NOMO-1 treated with DMSO at 0.1 percent for 48 hours (cell line): ENCODE measurements around the gene CNFN.

Experiments
- DNase-seq: peaks from one replicate; lab custom pipeline; 2025; ENCODE audit not compliant: unreplicated experiment; lab: John Stamatoyannopoulos, UW

CNFN gene, protein sequence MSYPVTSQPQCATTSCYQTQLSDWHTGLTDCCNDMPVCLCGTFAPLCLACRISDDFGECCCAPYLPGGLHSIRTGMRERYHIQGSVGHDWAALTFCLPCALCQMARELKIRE

DNA sequence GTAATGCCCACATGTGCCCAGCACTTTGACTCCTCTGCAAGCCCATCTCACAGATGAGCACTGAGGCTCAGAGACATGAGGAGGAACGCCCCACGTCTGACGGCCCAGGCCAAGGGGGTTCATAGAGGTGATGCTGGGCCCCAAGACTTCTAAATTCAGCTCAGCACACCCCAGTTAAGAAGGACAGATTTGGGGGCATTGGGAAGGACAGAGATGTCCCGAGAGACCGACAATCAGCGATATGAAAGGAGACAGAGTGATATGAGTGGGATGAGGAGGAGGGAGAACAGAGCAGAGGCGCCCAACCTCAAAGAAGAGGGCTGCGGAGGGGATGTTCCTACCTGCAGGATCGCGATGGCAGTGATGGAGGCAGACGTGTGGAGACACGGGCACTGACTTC is at the start of gene CNFN:
Gene CNFN, minus strand, starts transcription at position 399 of the 400 bp plus-strand sequence. CDS start 1,260 bp downstream, outside the sequence.
- no peak for DNase-seq

DNA sequence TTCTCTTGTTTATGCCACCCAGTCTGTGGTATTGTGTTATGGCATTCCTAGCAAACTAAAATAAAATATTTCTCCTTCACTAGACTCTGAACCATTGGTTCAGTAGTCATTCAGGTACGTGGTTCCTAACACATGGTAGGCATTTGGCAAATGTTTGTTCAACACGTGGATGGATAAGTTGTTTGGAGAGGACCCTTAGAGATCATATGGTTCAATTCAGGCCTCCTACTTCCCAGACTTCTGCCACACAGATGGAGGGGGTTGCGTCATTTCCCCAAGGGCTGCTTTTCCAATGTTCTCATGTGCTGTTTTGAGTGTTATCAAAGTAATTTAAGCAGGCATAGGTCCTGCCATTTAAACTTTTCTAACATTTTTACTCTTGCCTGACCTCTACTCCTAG is 45.9 kb upstream of the CNFN start:
- no peak for DNase-seq

DNA sequence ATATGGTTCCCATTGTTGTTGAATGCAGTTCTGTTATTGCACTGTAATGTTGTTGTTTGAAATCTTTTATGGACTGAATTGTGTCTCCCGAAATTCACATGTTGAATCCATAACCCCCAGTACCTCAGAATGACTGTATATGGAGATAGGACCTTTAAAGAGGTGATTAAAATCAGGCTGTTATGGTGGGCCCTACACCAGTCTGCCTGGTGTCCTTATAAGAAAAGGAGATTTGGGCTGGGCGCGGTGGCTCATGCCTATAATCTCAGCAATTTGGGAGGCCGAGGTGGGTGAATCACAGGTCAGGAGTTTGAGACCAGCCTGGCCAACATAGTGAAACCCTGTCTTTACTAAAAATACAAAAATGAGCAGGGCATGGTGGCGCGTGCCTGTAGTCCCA is 45.2 kb upstream of the CNFN start:
- no peak for DNase-seq

DNA sequence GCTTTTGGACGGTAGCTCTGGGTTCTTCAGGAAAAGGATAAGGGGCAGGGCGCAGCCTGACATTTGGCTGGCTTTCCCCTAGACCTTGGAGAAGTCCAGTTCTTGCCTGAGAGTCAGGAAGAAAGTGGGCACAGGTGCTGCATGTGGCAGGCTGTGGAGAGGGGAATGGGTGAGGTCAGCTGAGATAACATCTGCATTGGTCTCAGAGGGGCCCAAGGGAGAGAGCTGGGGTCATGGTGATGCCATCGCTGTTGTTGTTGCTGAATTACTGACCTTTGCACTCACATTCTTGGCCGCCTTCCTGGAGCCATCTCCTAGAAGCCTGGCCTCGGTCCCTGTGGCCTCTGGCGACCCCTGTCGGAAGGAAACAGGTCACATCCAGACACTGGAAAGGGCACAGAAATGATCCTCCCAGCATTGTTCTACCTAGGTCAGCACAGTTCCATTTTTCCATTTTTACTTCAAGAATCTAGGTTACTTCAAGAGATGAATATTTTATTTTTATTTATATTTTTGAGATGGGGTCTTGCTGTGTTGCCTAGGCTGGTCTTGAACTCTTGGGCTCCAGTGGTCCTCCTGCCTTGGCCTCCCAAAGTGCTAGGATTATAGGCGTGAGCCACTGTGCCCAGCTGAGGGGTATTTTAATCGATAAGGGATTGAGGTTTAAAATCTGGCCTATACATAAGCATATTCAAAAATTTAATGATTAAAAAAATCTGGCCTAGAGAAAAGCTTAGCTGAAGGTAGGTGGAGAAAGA is 43.6 kb upstream of the CNFN start:
- peak; percentile 73 for DNase-seq

DNA sequence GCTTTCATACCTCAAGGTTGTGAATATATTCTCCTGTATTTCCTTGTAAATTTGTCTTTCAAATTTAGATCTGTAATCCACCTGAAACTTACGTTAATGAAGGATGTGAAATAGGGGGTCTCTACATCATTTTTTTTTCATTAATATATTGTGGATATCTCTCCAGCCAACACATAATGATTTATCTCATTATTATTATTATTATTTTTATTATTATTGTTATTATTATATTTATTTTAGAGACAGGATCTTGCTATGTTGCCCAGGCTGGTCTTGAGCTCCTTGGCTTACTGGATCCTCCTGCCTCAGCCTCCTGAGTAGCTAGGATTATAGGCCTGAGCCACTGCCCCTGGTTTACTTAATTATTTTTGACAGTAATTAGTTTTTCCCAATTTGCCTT is 41.4 kb upstream of the CNFN start:
- DNase-seq: no peak

DNA sequence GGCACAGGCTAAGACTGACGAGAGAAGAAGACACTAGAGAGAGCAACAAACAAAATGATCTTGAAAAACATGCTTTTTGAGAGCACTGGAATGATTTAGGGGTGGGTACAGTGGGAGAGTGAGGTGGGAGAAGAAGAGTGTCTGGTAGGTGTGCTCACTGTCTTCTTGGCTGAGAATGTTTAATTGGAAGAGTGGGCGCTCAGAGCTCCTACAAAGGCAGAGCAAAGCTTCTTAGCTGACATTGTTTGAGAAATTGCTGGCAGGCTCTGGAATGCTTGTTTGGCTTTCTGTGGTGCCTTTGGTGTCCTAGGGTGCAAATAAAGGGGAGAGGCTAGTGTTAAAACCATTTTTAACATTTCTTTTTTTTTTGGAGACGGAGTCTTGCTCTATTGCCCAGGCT is 38.6 kb upstream of the CNFN start:
- no peak for DNase-seq

DNA sequence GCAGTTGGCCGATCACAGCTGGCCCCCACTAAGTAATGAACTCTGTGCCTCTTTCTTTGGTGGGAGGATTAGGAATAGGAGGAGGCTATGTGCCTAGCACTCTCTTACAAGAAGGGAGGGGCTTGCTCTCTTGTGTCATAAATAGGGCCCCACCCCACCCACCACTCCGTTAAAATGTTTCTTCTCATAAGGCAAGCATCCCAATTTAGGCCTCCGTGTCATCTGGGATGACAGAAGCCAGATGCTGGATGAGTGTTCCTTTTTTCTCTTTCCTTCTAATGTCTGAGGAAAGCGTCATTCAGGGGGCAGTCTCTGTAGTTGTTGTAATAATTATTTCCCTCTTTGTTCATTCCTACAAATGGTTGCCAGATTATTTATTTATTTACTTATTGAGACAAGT is 37.2 kb upstream of the CNFN start, which contains the start of gene LIPE:
Gene LIPE, minus strand, starts transcription at position 76 of the 400 bp plus-strand sequence. CDS start 239 bp downstream, outside the sequence.
- DNase-seq: no peak

DNA sequence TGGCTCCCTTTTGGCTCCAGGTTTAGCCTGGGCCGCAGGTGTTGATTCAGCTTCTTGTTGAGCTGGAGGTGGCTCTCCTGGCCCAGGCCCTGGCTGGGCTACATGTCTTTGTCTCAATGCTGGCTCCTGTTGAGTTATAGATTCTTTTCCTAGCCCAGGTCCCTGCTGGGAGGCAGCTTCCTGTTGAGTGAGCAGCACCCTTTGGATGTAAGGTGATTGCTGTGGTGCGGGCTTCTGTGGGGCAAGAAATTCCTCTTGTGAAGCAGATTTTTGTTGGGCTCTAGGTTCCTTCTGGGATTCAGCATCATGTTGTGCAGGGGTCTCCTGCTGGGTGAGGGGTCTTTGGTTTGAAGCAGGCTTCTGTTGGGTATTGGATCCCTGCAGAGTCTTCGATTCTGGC is 36.5 kb upstream of the CNFN start:
- no peak for DNase-seq

DNA sequence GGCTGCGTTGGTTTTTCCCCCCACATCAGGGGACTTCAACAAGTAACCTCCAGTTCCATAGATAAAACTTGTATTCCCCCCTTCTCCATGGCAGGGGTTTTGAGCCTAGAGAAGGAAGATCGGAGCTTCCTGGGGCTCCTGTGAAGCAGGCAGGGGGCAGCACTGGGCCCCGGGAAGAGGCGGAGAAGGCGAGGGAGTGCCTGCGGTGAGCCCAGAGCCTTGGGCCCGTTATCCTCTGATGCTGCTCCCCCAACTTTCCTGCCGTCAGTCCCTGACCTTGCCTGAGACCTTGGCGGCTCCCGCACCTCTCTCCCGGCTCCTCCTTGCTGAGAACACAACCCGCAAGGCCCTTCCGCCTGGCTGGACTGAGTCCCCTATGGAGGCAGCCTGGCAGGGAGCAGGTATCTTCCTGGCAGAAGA is 34.6 kb upstream of the CNFN start:
- no peak for DNase-seq

DNA sequence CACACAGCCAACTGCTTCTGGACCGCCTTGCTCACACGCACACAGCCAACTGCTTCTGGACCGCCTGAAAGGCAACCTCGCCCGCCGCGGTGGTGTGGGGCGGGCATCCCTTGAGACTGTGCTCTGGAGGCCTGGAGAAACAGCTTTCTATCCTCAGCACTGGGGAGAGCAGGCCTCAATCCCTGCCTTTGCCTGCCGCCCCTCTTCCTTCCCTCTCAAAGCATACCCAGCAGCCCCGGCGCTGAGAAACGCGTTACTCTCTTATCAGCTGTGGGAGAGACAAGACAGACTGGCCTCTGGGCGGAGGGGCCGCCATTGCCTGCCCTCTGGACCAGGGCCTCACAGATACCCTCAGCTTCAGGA is 34.2 kb upstream of the CNFN start:
- no peak for DNase-seq

DNA sequence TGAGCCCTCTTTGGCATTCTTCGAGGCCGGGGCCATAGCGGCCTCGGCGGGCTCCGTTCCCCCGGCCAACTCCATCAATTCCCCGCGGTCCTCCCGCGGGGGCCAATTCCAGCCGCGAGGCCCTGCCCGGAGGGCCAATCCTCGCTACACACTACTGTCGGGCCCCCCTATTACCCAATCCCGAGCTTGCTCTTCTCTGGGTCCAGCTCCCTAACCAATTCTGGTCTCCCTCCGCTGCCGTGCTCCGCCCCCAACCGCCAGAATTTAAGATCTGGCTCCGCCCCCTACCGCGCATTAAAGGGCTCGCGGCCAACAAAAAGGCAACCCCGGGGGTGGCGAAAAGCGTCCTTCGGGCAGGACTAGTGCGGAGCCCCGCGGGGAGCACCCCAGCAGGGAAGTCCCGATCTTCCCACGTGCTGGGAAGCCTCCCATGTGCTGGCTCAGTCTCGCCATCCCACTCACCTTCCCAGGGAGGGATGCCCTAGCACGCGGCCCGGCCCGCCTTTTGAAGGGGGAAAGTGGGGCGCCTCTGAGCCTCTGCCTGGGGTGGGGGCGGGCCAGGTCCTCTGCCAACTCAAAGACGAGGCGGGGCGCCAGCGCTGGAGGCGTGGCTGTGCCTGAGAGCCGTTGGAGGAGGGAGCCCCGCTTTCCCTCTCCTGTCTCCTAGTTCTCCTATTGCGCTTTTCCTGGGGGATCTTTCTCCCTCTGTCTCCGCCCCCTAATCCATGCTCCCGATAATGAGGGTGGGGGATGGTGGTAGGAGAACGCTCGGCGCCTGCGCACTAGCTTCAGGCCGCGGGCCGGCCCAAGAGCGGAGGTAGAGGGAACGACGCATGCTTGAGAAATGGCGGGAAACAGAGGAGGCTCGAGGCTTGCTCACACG is 33.6 kb upstream of the CNFN start:
- DNase-seq: peak; percentile 92

DNA sequence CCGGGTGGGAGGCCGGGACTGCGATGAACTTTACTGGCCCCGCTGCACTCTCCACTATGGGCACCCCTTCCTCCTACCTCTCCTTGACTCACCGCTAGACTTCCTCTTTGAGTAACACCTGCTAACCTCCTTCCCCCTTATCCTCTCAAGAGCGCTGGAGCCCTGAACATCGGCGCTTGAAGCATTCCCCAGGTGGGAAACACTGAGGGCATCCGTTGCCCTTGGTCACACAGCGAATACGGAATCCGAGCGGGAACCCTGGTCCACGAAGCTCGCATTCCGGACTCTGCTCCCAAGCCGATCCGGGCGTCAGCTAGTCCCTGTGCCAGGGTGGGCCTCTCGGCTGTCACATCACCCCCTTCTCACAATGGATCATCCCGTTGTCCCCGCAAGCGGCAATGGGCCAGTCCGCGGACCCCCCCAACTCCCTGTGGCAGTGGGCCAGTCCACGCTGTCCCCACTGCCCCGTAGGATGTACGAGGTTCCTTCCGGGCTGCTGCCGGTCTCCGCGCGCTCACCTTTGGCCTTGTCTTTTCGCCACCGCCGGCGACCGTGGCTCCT is 32.9 kb upstream of the CNFN start:
- peak; percentile 46 for DNase-seq

DNA sequence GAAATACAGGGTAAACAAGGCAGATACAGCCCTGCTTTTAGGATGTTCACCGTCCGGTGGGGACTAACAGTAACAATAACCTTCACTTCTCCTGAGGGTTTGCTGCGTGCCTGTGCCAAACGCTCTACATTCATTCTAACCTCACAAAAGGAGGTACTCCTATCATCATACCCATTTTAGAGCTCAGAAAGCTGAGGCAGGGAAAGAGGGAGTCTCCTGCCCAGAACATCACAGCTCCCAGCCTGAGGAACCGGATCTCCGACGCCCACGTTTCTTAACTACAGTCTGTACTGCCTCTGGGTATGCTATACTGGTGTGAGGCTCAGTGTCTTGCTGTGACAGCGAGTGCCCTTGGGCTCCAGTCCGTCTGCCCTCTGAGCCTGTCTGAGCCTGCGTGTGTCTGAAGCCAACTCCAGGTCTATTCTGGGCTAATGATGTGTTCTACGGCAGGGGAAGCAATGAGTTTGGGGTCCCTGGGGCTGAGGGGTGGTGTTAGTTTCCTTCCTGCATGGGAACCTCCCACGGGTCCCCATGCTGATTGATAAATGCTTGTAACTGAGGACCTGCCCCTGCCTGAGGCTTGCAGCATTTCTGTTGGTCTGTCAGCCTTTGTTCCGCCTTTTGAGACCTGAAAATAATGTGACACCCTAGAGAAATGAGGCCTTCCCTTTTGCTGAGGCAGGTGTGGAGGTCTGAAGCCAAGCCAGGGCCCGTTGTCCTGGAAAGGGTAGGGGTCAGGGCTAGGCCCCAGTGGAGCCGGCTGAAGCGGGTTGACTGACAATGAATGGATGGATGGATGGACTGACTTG is 32.2 kb upstream of the CNFN start:
- DNase-seq: peak; percentile 17

DNA sequence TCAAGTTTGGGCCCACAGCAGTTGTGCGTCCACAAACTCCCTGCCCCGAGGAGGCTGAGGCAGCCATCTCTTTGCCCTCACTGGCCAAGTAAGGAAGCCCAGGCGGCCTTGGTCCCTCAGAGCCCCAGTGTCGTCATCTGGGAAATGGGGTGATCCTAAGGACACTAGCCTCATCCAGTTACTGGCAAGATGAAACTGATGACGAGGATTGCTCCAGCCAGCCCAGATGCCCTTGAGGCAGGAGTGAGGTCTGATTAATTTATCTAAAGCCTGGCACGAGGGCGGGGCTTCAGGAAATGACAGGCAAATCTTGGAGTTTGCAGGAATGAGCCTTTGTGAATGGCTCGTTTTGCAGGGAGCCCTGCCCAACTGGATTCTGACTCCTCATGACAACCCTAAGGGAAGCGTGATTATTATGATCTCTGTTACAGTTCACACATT is 31.5 kb upstream of the CNFN start:
- DNase-seq: no peak

DNA sequence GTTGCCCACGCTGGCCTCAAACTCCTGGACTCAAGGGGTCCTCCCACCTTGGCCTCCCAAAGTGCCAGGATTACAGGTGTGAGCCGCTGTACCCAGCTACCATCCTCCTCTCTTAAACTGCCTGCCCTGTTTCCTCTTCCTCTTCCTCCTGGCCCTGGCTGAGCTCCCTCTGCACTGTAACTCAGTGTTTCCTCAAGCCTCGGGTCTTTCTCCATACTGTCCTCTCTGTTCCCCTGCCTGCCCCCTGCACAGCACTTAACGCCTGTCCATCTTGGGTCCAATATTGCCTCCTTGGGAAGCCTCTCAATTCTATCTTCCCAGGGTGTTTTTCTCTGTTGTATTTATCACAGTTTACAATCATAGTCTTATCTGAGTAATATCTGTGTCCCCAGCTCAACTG is 31.0 kb upstream of the CNFN start:
- DNase-seq: no peak

DNA sequence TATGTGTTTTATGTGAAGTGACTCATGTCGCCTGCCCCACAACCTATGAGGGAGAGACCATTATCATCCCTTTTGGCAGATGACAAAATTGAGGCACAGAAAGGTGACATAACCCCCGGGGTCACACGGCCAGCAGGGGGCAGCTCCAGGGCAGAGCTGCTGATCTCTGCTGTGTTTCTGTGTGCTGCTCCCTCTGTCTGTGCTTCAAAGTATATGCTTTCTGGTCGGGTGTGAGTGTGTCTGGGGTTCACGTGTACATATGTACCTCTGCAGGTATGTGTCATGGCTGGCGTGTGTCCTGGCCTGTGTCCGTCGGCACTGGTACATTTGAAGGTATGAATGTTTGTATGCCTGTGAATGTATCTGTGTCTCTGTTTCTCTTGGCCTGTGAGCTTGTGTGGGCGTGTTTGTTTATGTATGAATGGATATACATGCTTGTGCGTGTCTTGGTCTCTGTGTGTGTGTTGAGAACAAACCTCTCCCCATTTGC is 30.0 kb upstream of the CNFN start:
- DNase-seq: peak; percentile 25

DNA sequence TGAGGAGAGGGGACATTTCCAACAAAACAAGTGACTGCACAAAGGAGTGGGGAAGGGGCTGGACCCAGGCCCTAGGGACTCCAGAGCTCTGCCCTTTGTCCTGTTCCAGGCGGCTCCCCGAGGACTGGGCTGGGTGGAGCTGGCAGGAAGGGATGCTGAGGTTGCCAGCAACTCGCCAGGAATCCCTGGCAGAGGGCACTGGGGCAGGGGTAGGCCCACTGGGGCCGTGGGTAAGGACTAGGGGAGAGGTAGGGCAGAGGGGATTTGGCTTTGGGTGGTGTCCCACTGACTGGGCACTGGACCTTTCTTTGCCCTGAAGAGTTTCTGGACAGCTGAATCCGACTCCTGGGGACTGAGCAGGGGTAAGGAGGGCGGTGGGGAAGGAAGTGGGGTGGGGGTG is 29.2 kb upstream of the CNFN start:
- no peak for DNase-seq

DNA sequence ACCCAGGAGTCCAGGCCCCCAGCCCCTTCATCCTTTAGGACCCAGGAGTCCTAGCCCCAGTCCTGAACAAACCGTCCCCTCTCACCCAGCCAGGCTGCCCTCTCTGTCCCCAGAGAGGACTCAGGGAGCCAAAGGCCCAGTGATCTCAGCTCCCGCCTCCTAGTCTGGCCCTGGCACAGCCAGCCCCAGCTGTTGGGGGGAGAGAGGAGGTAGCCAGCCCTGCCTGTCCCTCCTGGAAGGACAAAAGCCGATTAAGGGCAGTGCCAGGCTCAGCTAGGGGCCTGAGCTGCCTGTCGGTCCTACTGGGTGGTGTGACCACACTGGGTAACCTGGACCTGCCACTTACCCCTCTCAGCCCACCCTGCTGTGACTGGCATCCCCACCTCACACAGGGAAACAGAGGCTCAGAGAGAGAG is 22.6 kb upstream of the CNFN start:
- no peak for DNase-seq

DNA sequence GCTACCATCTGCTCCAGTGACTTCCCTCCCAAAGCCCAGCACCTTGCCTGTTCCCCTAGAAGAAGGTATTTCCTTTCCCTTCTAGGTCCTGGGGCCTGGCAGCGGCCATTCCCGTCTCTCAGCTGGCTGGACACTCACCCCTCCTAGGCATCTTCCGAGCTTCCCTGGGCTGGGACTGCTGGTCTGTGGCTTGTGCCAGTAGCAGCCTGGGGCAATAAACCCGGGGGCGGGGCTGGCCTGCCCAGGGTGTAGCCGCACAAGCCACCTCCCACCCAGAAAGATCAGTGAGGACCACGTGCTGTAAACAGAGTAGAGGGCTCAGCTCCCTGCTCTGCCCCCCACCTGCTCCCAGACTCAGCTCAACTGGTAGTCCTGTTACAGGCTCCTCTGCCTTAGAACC is 22.1 kb upstream of the CNFN start:
- no peak for DNase-seq

DNA sequence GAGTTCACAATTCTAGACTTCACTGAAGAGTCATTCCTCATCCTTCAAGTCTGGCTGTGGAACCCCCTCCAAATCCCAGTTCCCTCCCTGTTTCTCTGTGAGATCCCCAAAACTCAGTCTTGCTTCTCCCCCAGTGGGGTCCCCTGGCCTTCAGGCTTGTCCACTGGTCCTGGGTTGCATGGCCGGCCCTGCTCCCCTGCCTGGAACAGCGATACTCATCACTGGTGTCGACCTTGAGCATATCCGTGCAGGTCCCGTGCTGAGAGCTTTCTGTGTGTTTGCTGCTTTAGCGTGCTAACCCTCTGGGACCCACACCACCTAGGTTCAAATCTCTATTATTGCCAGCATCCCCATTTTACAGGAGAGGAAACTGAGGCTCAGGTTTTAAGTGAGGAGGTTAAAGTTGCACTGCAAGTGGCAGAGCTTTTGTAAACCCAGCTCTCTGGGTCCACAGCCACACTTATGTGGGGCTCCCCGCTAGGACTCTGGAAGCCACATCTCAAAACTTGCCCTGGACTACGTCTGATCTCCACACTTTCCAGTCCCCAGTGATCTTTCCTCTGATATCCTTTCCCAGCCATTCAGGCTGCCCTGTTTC is 21.6 kb upstream of the CNFN start:
- DNase-seq: no peak
